OCI-LY1 (cell line): ENCODE results near the gene PRDX6.

ENCODE experiments used
- H2AFZ ChIP-seq: fragments of 200-600 bp; sonication (generic), shearing (Covaris generic); 2 replicates; pipeline ENCODE4 v1.6.0; 2014; ENCODE audit warnings: antibody characterized with exemption, mild to moderate bottlenecking, low read length
- H3F3A ChIP-seq: fragments of 200-600 bp; sonication (generic), shearing (Covaris generic); 2 replicates; pipeline ENCODE4 v1.6.0; 2014; ENCODE audit warnings: mild to moderate bottlenecking, antibody characterized with exemption, low read length, moderate library complexity; ENCODE audit not compliant: insufficient read depth
- H3K27ac ChIP-seq: fragments of 200-600 bp; sonication (generic); 2 replicates; pipeline ENCODE4 v1.5.1; 2014; ENCODE audit warnings: low read length, mixed run types, mild to moderate bottlenecking, low read depth; ENCODE audit not compliant: poor library complexity, severe bottlenecking
- H3K27me3 ChIP-seq: fragments of 200-600 bp; sonication (generic); 2 replicates; pipeline ENCODE4 v1.6.0; 2014; ENCODE audit warnings: antibody characterized with exemption, mild to moderate bottlenecking, low read length, moderate library complexity; ENCODE audit not compliant: insufficient read depth
- H3K36me3 ChIP-seq: fragments of 200-600 bp; sonication (generic); 2 replicates; pipeline ENCODE4 v1.6.1; 2014; ENCODE audit warnings: mild to moderate bottlenecking, antibody characterized with exemption, low read length, moderate library complexity, mixed read lengths; ENCODE audit not compliant: insufficient read depth
- H3K4me1 ChIP-seq: fragments of 200-600 bp; sonication (generic); 2 replicates; pipeline ENCODE4 v1.5.1; 2014; ENCODE audit warnings: mild to moderate bottlenecking, low read length, moderate library complexity; ENCODE audit not compliant: insufficient read depth, severe bottlenecking
- H3K4me2 ChIP-seq: fragments of 200-600 bp; sonication (generic), shearing (Covaris generic); 2 replicates; pipeline ENCODE4 v1.6.1; 2014; ENCODE audit warnings: low read length
- H3K4me3 ChIP-seq: fragments of 200-600 bp; sonication (generic); 2 replicates; pipeline ENCODE4 v1.5.1; 2014; ENCODE audit warnings: low read length, low read depth, mild to moderate bottlenecking, mixed read lengths; ENCODE audit not compliant: poor library complexity, severe bottlenecking
- H3K79me2 ChIP-seq: fragments of 200-600 bp; shearing (Covaris generic); 2 replicates; pipeline ENCODE4 v1.6.1; 2016; ENCODE audit warnings: mixed run types, low read length, mixed read lengths; ENCODE audit not compliant: insufficient read depth
- H3K9ac ChIP-seq: fragments of 200-600 bp; sonication (generic), shearing (Covaris generic); 2 replicates; pipeline ENCODE4 v1.6.1; 2014; ENCODE audit warnings: mild to moderate bottlenecking, low read length, mixed read lengths
- H3K9me2 ChIP-seq: fragments of 200-600 bp; sonication (generic), shearing (Covaris generic); 2 replicates; pipeline ENCODE4 v1.6.1; 2014; ENCODE audit warnings: low read depth, mild to moderate bottlenecking, low read length, mixed read lengths
- H3K9me3 ChIP-seq: fragments of 200-600 bp; shearing (Covaris generic); 2 replicates; pipeline ENCODE4 v1.6.1; 2014; ENCODE audit warnings: low read length, mixed read lengths
- H4K20me1 ChIP-seq: fragments of 200-600 bp; sonication (generic), shearing (Covaris generic); 2 replicates; pipeline ENCODE4 v1.6.0; 2016; ENCODE audit warnings: mild to moderate bottlenecking, low read length; ENCODE audit not compliant: insufficient read depth
- CTCF ChIP-seq: fragments of 200-600 bp; sonication (generic), shearing (Covaris generic); IDR thresholded peaks from 2 replicates; pipeline ENCODE4 v1.5.1; 2017; ENCODE audit warnings: mild to moderate bottlenecking, antibody characterized with exemption, low read length, moderate library complexity, mixed read lengths
- EZH2 ChIP-seq: fragments of 200-600 bp; sonication (generic), shearing (Covaris generic); IDR thresholded peaks from 2 replicates; pipeline ENCODE4 v1.8.0; 2017; ENCODE audit warnings: borderline replicate concordance, mixed run types, mild to moderate bottlenecking, antibody characterized with exemption, low read length, moderate library complexity, mixed read lengths

The PRDX6 gene

DNA sequence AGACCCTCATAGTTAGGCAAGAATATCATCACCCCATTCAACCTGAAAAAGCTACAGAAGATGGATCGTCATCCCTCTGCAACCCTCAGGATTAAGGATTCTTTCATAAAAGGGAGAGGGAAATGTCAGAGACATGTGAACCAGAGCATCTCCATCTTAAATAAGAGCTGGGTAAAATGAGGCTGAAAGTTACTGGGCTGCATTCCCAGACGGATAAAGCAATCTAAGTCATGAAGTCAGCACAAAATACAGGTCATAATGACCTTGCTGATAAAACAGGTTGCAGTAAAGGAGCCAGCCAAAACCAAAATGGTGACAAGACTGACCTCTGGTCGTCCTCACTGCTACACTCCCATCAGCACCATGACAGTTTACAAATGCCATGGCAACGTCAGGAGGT is 22.6 kb downstream of the PRDX6 start:
- Histone ChIP-seq H3F3A (no peaks in the 10 kb centered on the region), H4K20me1 (no peaks in the 10 kb centered on the region), H3K9ac (no peak overlapping the region), H3K4me3 (no peak overlapping the region), H3K9me2 (no peaks in the 10 kb centered on the region), H3K27ac (no peak overlapping the region), H3K4me2 (no peak overlapping the region), H2AFZ (no peak overlapping the region), H3K79me2 (no peaks in the 10 kb centered on the region), H3K27me3 (no peaks in the 10 kb centered on the region), H3K4me1 (no peaks in the 10 kb centered on the region), H3K36me3 (no peaks in the 10 kb centered on the region), H3K9me3 (no peaks in the 10 kb centered on the region)
- TF ChIP-seq EZH2 (no peak), CTCF (no peak)

- Histone ChIP-seq H3K79me2 (no peaks in the 10 kb centered on the region), H3K36me3 (no peaks in the 10 kb centered on the region), H3F3A (no peaks in the 10 kb centered on the region), H3K27ac (no peak overlapping the region), H3K4me2 (no peak overlapping the region), H3K4me1 (no peaks in the 10 kb centered on the region), H3K4me3 (no peak overlapping the region), H4K20me1 (no peaks in the 10 kb centered on the region), H3K27me3 (no peaks in the 10 kb centered on the region), H2AFZ (no peak overlapping the region), H3K9me3 (no peaks in the 10 kb centered on the region), H3K9me2 (no peaks in the 10 kb centered on the region), H3K9ac (no peak overlapping the region)
- no peak for TF ChIP-seq EZH2
- no peak for TF ChIP-seq CTCF
Measured at GRCh38 chr1:173502104-173502503, 25.0 kb downstream of the PRDX6 start.

- no peaks in the 10 kb centered on the region for H4K20me1 ChIP-seq
- no peak for TF ChIP-seq EZH2
- TF ChIP-seq CTCF, result no peak
- H3K9me3 ChIP-seq, result no peaks in the 10 kb centered on the region
- H3K4me1 ChIP-seq, result no peaks in the 10 kb centered on the region
- H2AFZ ChIP-seq, result no peak overlapping the region
- H3K4me2 ChIP-seq, result no peak overlapping the region
- no peaks in the 10 kb centered on the region for H3K79me2 ChIP-seq
- H3K9ac ChIP-seq, result no peak overlapping the region
- H3F3A ChIP-seq, result no peaks in the 10 kb centered on the region
- H3K4me3 ChIP-seq, result no peak overlapping the region
- no peaks in the 10 kb centered on the region for H3K27me3 ChIP-seq
- H3K9me2 ChIP-seq, result no peaks in the 10 kb centered on the region
- H3K27ac ChIP-seq, result no peak overlapping the region
- H3K36me3 ChIP-seq, result no peaks in the 10 kb centered on the region
Measured at GRCh38 chr1:173503391-173503790, 26.3 kb downstream of the PRDX6 start.
